Right lobe of liver (tissue), 6 donors: ENCODE measurements around the gene HES4. TPM values are rescaled to one million over a fixed set of nuclear protein-coding genes. Genes with fewer than 3 reads are reported as not detected.

Experiments used
- ATAC-seq, 4 donors: fragments of 200-7000 bp; cut with Tn5 transposase; one replicate each; pipeline ENCODE4 v1.9.1; 2020; ENCODE audit warnings: mild to moderate bottlenecking in 4 of 4, moderate library complexity in 4 of 4
- DNase-seq, 3 donors: peaks; one replicate each; pipeline ENCODE4 v3.0.0-alpha.2; 2020
- H3K27ac ChIP-seq, 3 donors: fragments of 200-600 bp; one replicate each; pipeline ENCODE4 v1.8.0; 2022
- H3K27me3 ChIP-seq, 2 donors: fragments of 200-600 bp; one replicate each; pipeline ENCODE4 v1.8.0; 2022
- H3K36me3 ChIP-seq, 4 donors: fragments of 200-600 bp; sonication (generic) in 1 of 4; one replicate each; pipeline versions ENCODE4 v1.5.1 to v1.8.0; 2017 to 2022; ENCODE audit warnings: control low read depth in 1 of 4
- H3K4me1 ChIP-seq, 4 donors: fragments of 200-600 bp; sonication (generic) in 1 of 4; one replicate each; pipeline versions ENCODE4 v1.5.1 to v1.8.0; 2017 to 2022; ENCODE audit warnings: control low read depth in 1 of 4
- H3K4me3 ChIP-seq, 3 donors: fragments of 200-600 bp; one replicate each; pipeline ENCODE4 v1.8.0; 2022
- H3K9me3 ChIP-seq, 4 donors: fragments of 200-600 bp; sonication (generic) in 1 of 4; one replicate each; pipeline versions ENCODE4 v1.5.1 to v1.8.0; 2017 to 2022; ENCODE audit warnings: control low read depth in 1 of 4
- POLR2A ChIP-seq: fragments of 450-650 bp; IDR thresholded peaks from one replicate; pipeline ENCODE4 v1.6.1; 2017; ENCODE audit warnings: antibody characterized with exemption, mild to moderate bottlenecking
- WGBS: methylation state at CpG from one replicate; pipeline ENCODE4 v1.1.6; 2018; ENCODE audit warnings: low coverage, low lambda C conversion rate; ENCODE audit not compliant: insufficient coverage; ENCODE audit errors: missing lambda C conversion rate; 5-methylcytosine and 5-hydroxymethylcytosine counted together
- intact Hi-C, 2 donors: fragments of 100-400 bp; cut with DNase I; formaldehyde crosslinking; loops; one replicate each; pipeline versions ENCODE4 v1.11.2 to v1.14.1; 2022
- total RNA-seq, 6 experiments: library from RNA; depleted of rRNA in 2 of 6; stranded (reverse); fragments of >200 nt in 2 of 6; fragmentation: NEBNext Ultra II Directional in 3 of 6; extraction: Animal tissue kit (Norgen Biotek cat#: 25700) in 3 of 6; gene quantifications; one replicate each; pipeline versions ENCODE4 v1.1.0 to v1.2.4, GENCODE V29; 2016 to 2023
- TF ChIP-seq, protein P1 (sequence below), 4 donors: fragments of 200-600 bp in 3 of 4; fragments of 450-650 bp in 1 of 4; IDR thresholded peaks; one replicate each; pipeline versions ENCODE4 v1.5.1 to v1.8.0; 2016 to 2022; ENCODE audit warnings: antibody characterized with exemption in 4 of 4, mild to moderate bottlenecking in 2 of 4
- donor health status: DM: no; HTN: yes; CAD: no.
- donor health status: DM: no; HTN: no; CAD: no.
- donor health status: DM: no; HTN: no; CAD: no.
- donor health status: DM: no; HTN: yes; CAD: no.
- donor health status: DM: no; HTN: yes; CAD: no.

HES4 gene
- total RNA-seq, 6 experiments from 2014 or later: 1.6 to 21.5 (median 5.2) TPM

GRCh38 chr1:1025730-1026129 is 25.8 kb upstream of the HES4 start:
- Histone ChIP-seq H3K27ac (no peak overlapping the region), H3K4me1 (peaks cover 0 to 6% (median under 1%) of the 10 kb centered on the region in 4 donors), H3K36me3 (no peaks in the 10 kb centered on the region), H3K27me3 (no peaks in the 10 kb centered on the region), H3K9me3 (no peaks in the 10 kb centered on the region), H3K4me3 (no peak overlapping the region)
- WGBS: 92% methylated on average over 2 of the region's 10 CpGs
- DNase-seq (no peak), ATAC-seq (no peak)
- TF ChIP-seq POLR2A: no peak
- TF ChIP-seq, protein P1, sequence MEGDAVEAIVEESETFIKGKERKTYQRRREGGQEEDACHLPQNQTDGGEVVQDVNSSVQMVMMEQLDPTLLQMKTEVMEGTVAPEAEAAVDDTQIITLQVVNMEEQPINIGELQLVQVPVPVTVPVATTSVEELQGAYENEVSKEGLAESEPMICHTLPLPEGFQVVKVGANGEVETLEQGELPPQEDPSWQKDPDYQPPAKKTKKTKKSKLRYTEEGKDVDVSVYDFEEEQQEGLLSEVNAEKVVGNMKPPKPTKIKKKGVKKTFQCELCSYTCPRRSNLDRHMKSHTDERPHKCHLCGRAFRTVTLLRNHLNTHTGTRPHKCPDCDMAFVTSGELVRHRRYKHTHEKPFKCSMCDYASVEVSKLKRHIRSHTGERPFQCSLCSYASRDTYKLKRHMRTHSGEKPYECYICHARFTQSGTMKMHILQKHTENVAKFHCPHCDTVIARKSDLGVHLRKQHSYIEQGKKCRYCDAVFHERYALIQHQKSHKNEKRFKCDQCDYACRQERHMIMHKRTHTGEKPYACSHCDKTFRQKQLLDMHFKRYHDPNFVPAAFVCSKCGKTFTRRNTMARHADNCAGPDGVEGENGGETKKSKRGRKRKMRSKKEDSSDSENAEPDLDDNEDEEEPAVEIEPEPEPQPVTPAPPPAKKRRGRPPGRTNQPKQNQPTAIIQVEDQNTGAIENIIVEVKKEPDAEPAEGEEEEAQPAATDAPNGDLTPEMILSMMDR (IDR thresholded peaks at IDR 0.05): no peak
- intact Hi-C loops: no loop called here

GRCh38 chr1:1024771-1025699 is 25.1 kb upstream of the HES4 start:
- DNase-seq (no peak), ATAC-seq (peak in 2 of 4 donors; percentile 3 to 14)
- no peak overlapping the region for H3K4me3 ChIP-seq
- TF ChIP-seq POLR2A: peak; percentile 30
- TF ChIP-seq, protein P1 (IDR thresholded peaks at IDR 0.05): no peak
- no peaks in the 10 kb centered on the region for H3K9me3 ChIP-seq
- intact Hi-C loops: no loop called here
- WGBS: 60% methylated on average over 1 of the region's 31 CpGs
- H3K4me1 ChIP-seq: peaks cover 0 to 9% (median 3%) of the 10 kb centered on the region in 4 donors
- H3K27me3 ChIP-seq: no peaks in the 10 kb centered on the region
- no peaks in the 10 kb centered on the region for H3K36me3 ChIP-seq
- H3K27ac ChIP-seq: no peak overlapping the region

GRCh38 chr1:1024149-1024770 is 24.4 kb upstream of the HES4 start:
- no CpG with 5 or more reads among the region's 9 CpGs for WGBS
- intact Hi-C loops: no loop called here
- no peaks in the 10 kb centered on the region for H3K9me3 ChIP-seq
- ATAC-seq (no peak), DNase-seq (no peak)
- no peaks in the 10 kb centered on the region for H3K27me3 ChIP-seq
- H3K4me1 ChIP-seq: peaks cover 0 to 9% (median 3%) of the 10 kb centered on the region in 4 donors
- no peak overlapping the region for H3K4me3 ChIP-seq
- H3K36me3 ChIP-seq: no peaks in the 10 kb centered on the region
- H3K27ac ChIP-seq: no peak overlapping the region
- no peak for TF ChIP-seq POLR2A
- TF ChIP-seq, protein P1 (IDR thresholded peaks at IDR 0.05): no peak

DNA sequence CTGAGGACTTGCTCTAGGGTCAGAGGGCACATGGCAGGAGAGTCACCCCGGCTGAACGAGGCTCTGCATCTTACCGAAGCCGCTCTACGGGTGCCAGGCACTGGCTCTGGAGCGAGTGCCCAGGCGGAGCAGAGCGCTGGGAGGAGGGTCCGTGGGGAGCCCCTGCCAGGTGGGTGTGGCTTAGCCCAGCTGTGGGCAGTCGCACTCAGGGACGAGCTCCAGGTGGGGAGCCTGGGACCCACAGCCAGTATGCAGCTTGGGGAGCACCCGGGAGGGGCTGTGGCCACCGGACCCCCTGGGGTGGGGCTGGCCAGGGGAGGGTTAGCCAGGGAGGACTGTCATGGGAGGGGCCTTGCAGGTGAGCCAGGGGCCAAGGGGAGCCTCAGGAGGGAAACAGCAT is 23.8 kb upstream of the HES4 start:
- WGBS: 55% methylated on average over 4 of the region's 13 CpGs
- ATAC-seq (no peak), DNase-seq (no peak)
- intact Hi-C loops: no loop called here
- H3K36me3 ChIP-seq: no peaks in the 10 kb centered on the region
- peaks cover 0 to 10% (median 5%) of the 10 kb centered on the region in 4 donors for H3K4me1 ChIP-seq
- no peak for TF ChIP-seq POLR2A
- TF ChIP-seq, protein P1 (IDR thresholded peaks at IDR 0.05): no peak
- H3K27ac ChIP-seq: no peak overlapping the region
- no peaks in the 10 kb centered on the region for H3K9me3 ChIP-seq
- no peak overlapping the region for H3K4me3 ChIP-seq
- no peaks in the 10 kb centered on the region for H3K27me3 ChIP-seq
